IPS-18a (cell line): ENCODE results near the gene CTRL.

Experiments
- H3K27ac ChIP-seq: one replicate; pipeline ENCODE4 v1.5.1; 2013; ENCODE audit warnings: low read length
- H3K27me3 ChIP-seq: one replicate; pipeline ENCODE4 v1.6.1; 2013; ENCODE audit warnings: mild to moderate bottlenecking, low read length; ENCODE audit not compliant: control insufficient read depth, insufficient read depth
- H3K36me3 ChIP-seq: one replicate; pipeline ENCODE4 v1.6.1; 2013; ENCODE audit warnings: low read depth, low read length; ENCODE audit not compliant: control insufficient read depth
- H3K4me1 ChIP-seq: one replicate; pipeline ENCODE4 v1.6.1; 2013; ENCODE audit warnings: low read depth, low read length; ENCODE audit not compliant: control insufficient read depth
- H3K4me3 ChIP-seq: one replicate; pipeline ENCODE4 v1.5.1; 2013; ENCODE audit warnings: low read length
- H3K9ac ChIP-seq: one replicate; pipeline ENCODE4 v1.6.1; 2013; ENCODE audit warnings: mild to moderate bottlenecking, low read length, moderate library complexity
- H3K9me3 ChIP-seq: one replicate; pipeline ENCODE4 v1.6.1; 2013; ENCODE audit warnings: low read depth, low read length; ENCODE audit not compliant: control insufficient read depth

The CTRL gene

DNA sequence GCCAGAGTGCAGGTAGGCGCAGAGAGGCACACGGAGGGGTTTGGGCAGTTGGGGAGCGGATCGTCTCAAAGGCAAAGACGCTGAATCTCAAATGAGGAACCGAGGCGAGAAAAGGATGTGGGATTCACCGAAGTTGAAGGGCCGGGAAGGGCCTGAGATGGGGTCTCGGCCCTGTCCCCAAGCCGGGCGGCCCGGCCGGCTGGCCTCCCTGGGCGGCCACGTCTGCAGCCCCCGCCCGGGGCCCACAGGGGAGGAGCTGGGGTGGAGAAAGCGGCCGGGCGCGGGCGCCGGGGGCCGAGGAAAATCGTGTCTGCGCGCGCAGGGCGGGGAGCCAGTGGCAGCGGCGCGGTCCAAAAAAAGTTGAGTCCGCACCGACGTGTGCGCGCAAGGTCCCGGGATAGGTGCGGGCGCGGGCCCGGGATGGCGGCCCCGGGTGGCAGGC is 36.3 kb upstream of the CTRL start:
- peak overlapping the region; percentile 68 for H3K4me3 ChIP-seq

GRCh38 chr16:67967183-67967957 is 35.7 kb upstream of the CTRL start:
- Histone ChIP-seq H3K9ac (peak overlapping the region; percentile 19), H3K4me3 (peak overlapping the region; percentile 68), H3K9me3 (no peaks in the 10 kb centered on the region), H3K36me3 (peaks cover 8% of the 10 kb centered on the region), H3K27ac (no peak overlapping the region), H3K27me3 (no peaks in the 10 kb centered on the region), H3K4me1 (peaks cover 14% of the 10 kb centered on the region)

More for the DNA sequence above, 36.3 kb upstream of the CTRL start:
- no peaks in the 10 kb centered on the region for H3K27me3 ChIP-seq
- H3K9me3 ChIP-seq: no peaks in the 10 kb centered on the region
- H3K27ac ChIP-seq: no peak overlapping the region
- peaks cover 2% of the 10 kb centered on the region for H3K36me3 ChIP-seq
- peaks cover 14% of the 10 kb centered on the region for H3K4me1 ChIP-seq
- peak overlapping the region; percentile 19 for H3K9ac ChIP-seq

- H3K27ac ChIP-seq: no peak overlapping the region
- peak overlapping the region; percentile 68 for H3K4me3 ChIP-seq
- no peak overlapping the region for H3K9ac ChIP-seq
- H3K36me3 ChIP-seq: peaks cover 10% of the 10 kb centered on the region
- peaks cover 14% of the 10 kb centered on the region for H3K4me1 ChIP-seq
- H3K9me3 ChIP-seq: no peaks in the 10 kb centered on the region
- H3K27me3 ChIP-seq: no peaks in the 10 kb centered on the region
These were observed 35.0 kb upstream of the CTRL start for GRCh38 chr16:67966549-67967182.

- H3K27ac ChIP-seq: no peak overlapping the region
- no peaks in the 10 kb centered on the region for H3K9me3 ChIP-seq
- no peaks in the 10 kb centered on the region for H3K27me3 ChIP-seq
- H3K4me3 ChIP-seq: no peak overlapping the region
- H3K9ac ChIP-seq: no peak overlapping the region
- peaks cover 14% of the 10 kb centered on the region for H3K4me1 ChIP-seq
- H3K36me3 ChIP-seq: peaks cover 17% of the 10 kb centered on the region
These were observed 34.2 kb upstream of the CTRL start for GRCh38 chr16:67965668-67966548.

GRCh38 chr16:67964477-67965131 is 32.9 kb upstream of the CTRL start:
- peaks cover 25% of the 10 kb centered on the region for H3K36me3 ChIP-seq
- H3K9me3 ChIP-seq: no peaks in the 10 kb centered on the region
- H3K27ac ChIP-seq: no peak overlapping the region
- no peak overlapping the region for H3K9ac ChIP-seq
- no peaks in the 10 kb centered on the region for H3K27me3 ChIP-seq
- H3K4me1 ChIP-seq: peaks cover 14% of the 10 kb centered on the region
- no peak overlapping the region for H3K4me3 ChIP-seq

DNA sequence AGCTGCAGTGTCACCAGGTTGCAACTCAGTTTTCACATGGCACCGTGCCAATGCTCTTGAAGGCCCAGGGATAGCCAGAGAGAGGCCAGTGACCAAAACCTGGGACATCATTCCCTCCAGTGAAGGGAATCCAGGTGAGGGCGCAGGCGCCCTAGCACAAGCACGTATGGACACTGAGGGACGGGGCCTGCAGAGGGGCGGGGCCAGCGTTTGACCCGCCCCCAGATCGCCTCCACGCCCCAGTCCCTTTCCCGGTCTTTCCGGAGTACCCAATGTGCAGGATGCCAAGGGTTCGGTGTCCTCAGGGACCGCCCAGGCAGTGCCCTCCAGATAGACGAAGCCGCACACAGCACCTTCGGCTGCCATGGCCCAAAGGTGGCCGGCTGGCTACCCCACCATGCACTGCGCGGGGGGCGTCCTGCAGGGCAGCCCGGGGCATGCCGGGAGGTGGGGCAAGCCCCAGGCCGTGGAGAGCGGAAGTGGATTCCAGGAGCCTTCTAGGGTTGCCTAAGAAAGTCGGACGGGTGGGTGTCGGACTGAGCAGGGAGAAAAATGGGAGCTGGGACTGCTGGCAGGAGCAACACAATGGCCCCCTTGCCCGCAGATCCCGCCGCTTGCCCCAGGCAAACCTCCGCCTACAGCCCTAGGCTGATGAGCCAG is 32.1 kb upstream of the CTRL start:
- no peak overlapping the region for H3K27ac ChIP-seq
- no peak overlapping the region for H3K4me3 ChIP-seq
- H3K4me1 ChIP-seq: peaks cover 14% of the 10 kb centered on the region
- no peak overlapping the region for H3K9ac ChIP-seq
- peaks cover 32% of the 10 kb centered on the region for H3K36me3 ChIP-seq
- no peaks in the 10 kb centered on the region for H3K9me3 ChIP-seq
- no peaks in the 10 kb centered on the region for H3K27me3 ChIP-seq

GRCh38 chr16:67963292-67963661 is 31.6 kb upstream of the CTRL start:
- Histone ChIP-seq H3K27ac (no peak overlapping the region), H3K9me3 (no peaks in the 10 kb centered on the region), H3K4me3 (no peak overlapping the region), H3K9ac (no peak overlapping the region), H3K4me1 (peaks cover 14% of the 10 kb centered on the region), H3K27me3 (no peaks in the 10 kb centered on the region), H3K36me3 (peaks cover 35% of the 10 kb centered on the region)

DNA sequence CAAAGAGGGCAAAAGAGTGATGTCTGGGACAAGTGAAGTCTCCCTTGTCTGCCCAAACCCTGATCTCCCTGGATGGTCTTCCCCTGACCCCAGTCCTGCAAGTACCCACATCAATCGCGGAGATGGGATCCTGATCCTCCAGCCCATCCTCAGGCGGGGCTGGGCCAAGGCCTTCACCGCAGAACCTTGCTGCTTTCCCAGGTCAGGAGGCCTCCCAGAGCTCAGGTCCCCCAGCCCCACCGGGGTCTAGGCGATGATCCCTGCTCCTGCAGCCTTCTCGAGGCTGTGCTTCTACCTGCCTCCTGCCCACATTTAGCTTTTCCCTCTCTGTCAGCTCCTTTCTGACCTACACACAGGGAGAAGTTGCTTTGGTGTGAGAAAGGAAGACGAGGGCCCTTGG is 30.5 kb upstream of the CTRL start:
- peaks cover 35% of the 10 kb centered on the region for H3K36me3 ChIP-seq
- no peaks in the 10 kb centered on the region for H3K9me3 ChIP-seq
- H3K9ac ChIP-seq: no peak overlapping the region
- no peaks in the 10 kb centered on the region for H3K27me3 ChIP-seq
- H3K27ac ChIP-seq: no peak overlapping the region
- H3K4me3 ChIP-seq: no peak overlapping the region
- H3K4me1 ChIP-seq: peaks cover 8% of the 10 kb centered on the region

GRCh38 chr16:67961551-67961957 is 29.9 kb upstream of the CTRL start:
- Histone ChIP-seq H3K27me3 (no peaks in the 10 kb centered on the region), H3K4me1 (peaks cover 2% of the 10 kb centered on the region), H3K36me3 (peaks cover 35% of the 10 kb centered on the region), H3K4me3 (no peak overlapping the region), H3K9me3 (no peaks in the 10 kb centered on the region), H3K9ac (no peak overlapping the region), H3K27ac (no peak overlapping the region)

DNA sequence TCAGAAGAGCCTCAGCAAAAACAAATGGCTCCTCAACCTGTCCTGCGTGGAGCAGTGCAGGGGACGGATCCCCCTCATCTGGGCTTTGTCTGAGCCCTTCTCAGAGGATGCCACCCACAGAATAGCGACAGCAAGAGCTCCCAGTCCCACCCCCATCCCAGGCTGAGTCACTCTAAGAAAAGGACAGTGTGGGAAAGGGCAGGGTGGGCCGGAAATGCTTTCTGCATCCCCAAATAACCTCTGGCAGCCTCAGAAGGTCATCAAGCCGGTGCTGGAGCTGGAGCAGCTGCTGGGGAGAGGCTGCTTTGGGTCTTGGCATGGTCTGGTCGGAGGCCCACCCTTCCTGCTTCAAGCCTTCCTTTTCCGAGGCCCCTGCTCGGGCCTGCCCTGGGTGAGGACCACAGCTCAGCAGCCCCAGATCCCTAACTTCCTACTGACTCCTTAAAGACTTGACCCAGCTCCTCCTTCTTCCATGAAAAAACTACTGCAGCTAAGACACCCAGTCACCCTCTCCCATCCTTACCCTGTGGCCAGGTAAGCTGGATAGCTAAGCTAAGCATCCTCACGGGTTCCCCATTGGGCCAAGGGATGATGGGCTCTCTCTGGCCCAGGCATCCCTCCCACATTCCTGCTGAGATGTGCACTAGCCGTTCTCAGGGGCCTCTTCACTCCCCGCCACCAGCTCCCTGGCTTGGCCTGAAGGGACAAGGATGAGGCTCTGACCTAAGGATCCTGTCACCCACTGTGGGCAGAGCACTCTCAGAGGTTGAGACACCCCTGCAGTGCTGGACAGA is 28.1 kb upstream of the CTRL start:
- Histone ChIP-seq H3K36me3 (peaks cover 35% of the 10 kb centered on the region), H3K4me3 (no peak overlapping the region), H3K4me1 (no peaks in the 10 kb centered on the region), H3K9ac (no peak overlapping the region), H3K9me3 (no peaks in the 10 kb centered on the region), H3K27ac (no peak overlapping the region), H3K27me3 (no peaks in the 10 kb centered on the region)
